AG04450 (cell line): ENCODE data around the gene TMEM135. TPM values are rescaled to one million over a fixed set of nuclear protein-coding genes. Genes with fewer than 3 reads are reported as not detected.

Experiments used
- CTCF ChIA-PET: fragments of 300-600, 350-600 bp; formaldehyde crosslinking; extraction: SDS; loops from one replicate; lab custom pipeline; 2022; ENCODE audit warnings: antibody characterized with exemption, inconsistent platforms; lab: Charles Lee
- POLR2A ChIA-PET: fragments of 350-600 bp; formaldehyde crosslinking; extraction: SDS; loops from one replicate; lab custom pipeline; 2021; ENCODE audit warnings: antibody characterized with exemption, inconsistent platforms; lab: Yijun Ruan, JAX
- DNase-seq: peaks from one replicate; pipeline ENCODE4 v3.0.0-alpha.2; 2011; ENCODE audit warnings: low read depth, low spot score
- H3K27ac ChIP-seq: one replicate; pipeline ENCODE4 v1.5.1; 2012; ENCODE audit warnings: low read depth, low read length, control low read depth
- H3K27me3 ChIP-seq: one replicate; pipeline ENCODE4 v1.6.0; 2012; ENCODE audit warnings: low read length; ENCODE audit not compliant: control insufficient read depth, insufficient read depth
- H3K4me3 ChIP-seq: 2 replicates; pipeline ENCODE4 v1.5.1; 2011; ENCODE audit warnings: mild to moderate bottlenecking, low read depth, low read length, control low read depth
- H3K9me3 ChIP-seq: 2 replicates; pipeline ENCODE4 v1.5.1; 2012; ENCODE audit warnings: low read length; ENCODE audit not compliant: control insufficient read depth, insufficient read depth
- polyA plus RNA-seq: library from polyadenylated mRNA; depleted of rRNA; stranded (reverse); fragments of >200 nt; gene quantifications from 2 replicates; pipeline ENCODE4 v1.2.3, GENCODE V29; 2011
- TF ChIP-seq, protein P1 (sequence below): IDR thresholded peaks from 2 replicates; pipeline ENCODE4 v1.5.1; 2011; ENCODE audit warnings: low read depth, low read length, control low read depth, inconsistent platforms

Gene TMEM135
- polyA plus RNA-seq, 1 experiment = 12.6 TPM

DNA sequence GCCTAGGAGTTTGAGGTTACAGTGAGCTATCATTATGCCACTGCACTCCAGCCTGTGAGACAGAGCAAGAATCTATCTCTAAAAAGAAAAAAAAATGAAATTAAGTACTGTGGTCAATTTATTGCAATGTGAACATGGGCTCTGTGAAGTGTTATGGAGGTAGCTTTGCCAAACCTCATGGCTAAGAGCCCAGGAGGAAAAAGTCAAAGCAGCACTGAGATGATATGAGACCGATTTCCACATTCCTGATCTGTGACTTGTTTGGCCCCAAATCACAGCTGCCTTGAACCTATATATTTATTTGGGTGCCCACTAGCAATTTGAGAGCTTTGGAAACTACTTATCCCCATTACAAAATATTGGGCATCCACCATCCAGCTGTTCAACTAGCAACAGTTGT lies 29.8 kb upstream of the TMEM135 start:
- ChIA-PET POLR2A (no interaction called here), CTCF (interaction anchor here (0.6 to 1.1 kb wide), 2 partner anchors 13 to 271 kb away, joined by 3 to 5 read pairs; no protein-coding TSS in a partner anchor)
- Histone ChIP-seq H3K27me3 (no peaks in the 10 kb centered on the region), H3K27ac (no peak overlapping the region), H3K4me3 (no peak overlapping the region), H3K9me3 (no peaks in the 10 kb centered on the region)
- TF ChIP-seq, protein P1, sequence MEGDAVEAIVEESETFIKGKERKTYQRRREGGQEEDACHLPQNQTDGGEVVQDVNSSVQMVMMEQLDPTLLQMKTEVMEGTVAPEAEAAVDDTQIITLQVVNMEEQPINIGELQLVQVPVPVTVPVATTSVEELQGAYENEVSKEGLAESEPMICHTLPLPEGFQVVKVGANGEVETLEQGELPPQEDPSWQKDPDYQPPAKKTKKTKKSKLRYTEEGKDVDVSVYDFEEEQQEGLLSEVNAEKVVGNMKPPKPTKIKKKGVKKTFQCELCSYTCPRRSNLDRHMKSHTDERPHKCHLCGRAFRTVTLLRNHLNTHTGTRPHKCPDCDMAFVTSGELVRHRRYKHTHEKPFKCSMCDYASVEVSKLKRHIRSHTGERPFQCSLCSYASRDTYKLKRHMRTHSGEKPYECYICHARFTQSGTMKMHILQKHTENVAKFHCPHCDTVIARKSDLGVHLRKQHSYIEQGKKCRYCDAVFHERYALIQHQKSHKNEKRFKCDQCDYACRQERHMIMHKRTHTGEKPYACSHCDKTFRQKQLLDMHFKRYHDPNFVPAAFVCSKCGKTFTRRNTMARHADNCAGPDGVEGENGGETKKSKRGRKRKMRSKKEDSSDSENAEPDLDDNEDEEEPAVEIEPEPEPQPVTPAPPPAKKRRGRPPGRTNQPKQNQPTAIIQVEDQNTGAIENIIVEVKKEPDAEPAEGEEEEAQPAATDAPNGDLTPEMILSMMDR = no peak
- DNase-seq = no peak

GRCh38 chr11:87012089-87012488 lies 25.6 kb upstream of the TMEM135 start:
- no peaks in the 10 kb centered on the region for H3K9me3 ChIP-seq
- no peak overlapping the region for H3K27ac ChIP-seq
- DNase-seq = no peak
- no peaks in the 10 kb centered on the region for H3K27me3 ChIP-seq
- no peak overlapping the region for H3K4me3 ChIP-seq
- ChIA-PET POLR2A (no interaction called here), CTCF (interaction anchor here (1.8 kb wide), 1 partner anchor 17 kb away, joined by 6 read pairs; no protein-coding TSS in a partner anchor)
- TF ChIP-seq, protein P1 = no peak

GRCh38 chr11:87012673-87013072 lies 25.1 kb upstream of the TMEM135 start:
- H3K27ac ChIP-seq = no peak overlapping the region
- TF ChIP-seq, protein P1 = no peak
- H3K4me3 ChIP-seq = no peak overlapping the region
- CTCF ChIA-PET = interaction anchor here (1.0 to 1.5 kb wide), 3 partner anchors 18 to 277 kb away, joined by 3 to 8 read pairs (median 3); no protein-coding TSS in a partner anchor
- DNase-seq = no peak
- POLR2A ChIA-PET = no interaction called here
- H3K9me3 ChIP-seq = no peaks in the 10 kb centered on the region
- no peaks in the 10 kb centered on the region for H3K27me3 ChIP-seq

DNA sequence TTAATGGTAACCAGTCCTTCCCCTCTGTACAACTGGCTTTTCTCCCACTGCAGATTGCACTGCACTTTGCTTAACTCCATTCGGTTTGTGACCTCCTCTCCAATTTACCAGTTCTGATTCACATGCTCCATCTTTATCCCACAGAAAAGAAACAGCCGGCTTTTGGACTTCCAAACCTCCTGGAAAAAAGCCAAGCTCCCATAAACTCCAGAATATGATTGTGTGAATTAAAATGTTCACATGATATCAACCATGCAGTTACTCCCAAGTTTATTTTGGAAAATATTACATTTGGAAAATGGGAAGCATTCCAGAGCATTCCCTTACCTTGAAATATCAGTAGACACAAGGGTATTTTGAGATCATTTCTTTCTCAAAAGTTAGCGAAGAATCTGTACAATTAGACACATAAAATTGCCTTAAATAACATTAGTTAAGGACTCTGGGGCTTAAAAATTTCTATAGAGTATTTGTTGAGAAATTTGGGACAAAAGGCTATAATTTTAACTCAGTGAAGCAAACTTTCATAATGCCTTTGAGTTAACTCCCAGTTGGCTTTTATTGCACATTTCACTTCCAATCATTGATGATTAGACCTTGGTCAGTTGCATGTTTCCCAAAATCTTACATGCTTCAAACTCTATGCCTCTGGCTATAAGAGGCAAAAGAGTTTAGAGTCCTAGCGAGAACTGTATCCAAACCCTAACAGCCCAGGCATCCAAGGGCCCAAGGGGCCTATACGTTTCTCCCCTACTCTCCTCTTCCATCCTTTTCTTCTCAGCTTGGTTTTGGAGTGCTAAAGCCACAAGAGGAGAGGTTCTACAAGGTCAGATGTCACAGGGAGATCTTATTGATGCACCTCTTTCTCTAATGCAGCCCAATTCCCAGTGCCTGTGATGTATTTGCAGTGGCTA lies 23.6 kb upstream of the TMEM135 start:
- no peak overlapping the region for H3K27ac ChIP-seq
- H3K27me3 ChIP-seq = no peaks in the 10 kb centered on the region
- ChIA-PET POLR2A (no interaction called here), CTCF (interaction anchor here (1.0 to 1.5 kb wide), 3 partner anchors 19 to 275 kb away, joined by 3 to 8 read pairs (median 3); no protein-coding TSS in a partner anchor)
- TF ChIP-seq, protein P1 = no peak
- H3K4me3 ChIP-seq = no peak overlapping the region
- H3K9me3 ChIP-seq = no peaks in the 10 kb centered on the region
- DNase-seq = no peak

- POLR2A ChIA-PET = no interaction called here
- TF ChIP-seq, protein P1 = no peak
- DNase-seq = no peak
- Histone ChIP-seq H3K9me3 (no peaks in the 10 kb centered on the region), H3K27me3 (no peaks in the 10 kb centered on the region), H3K4me3 (no peak overlapping the region), H3K27ac (no peak overlapping the region)
- CTCF ChIA-PET = interaction anchor here (0.9 kb wide), 1 partner anchor 82 kb away, joined by 3 read pairs; no protein-coding TSS in a partner anchor
Measured at GRCh38 chr11:87015645-87016044, 22.1 kb upstream of the TMEM135 start.
